HG03060 (cell line): ENCODE results near the gene DIP2B.
"Not testable (repeated sequence)": the region's sequence is repeated elsewhere in the genome, so short reads cannot be mapped to it uniquely, and the experiment has no call there.

ENCODE experiments used
- ATAC-seq: cut with Tn5 transposase; IDR thresholded peaks from one replicate; pipeline ENCODE4 v1.9.1; 2021; ENCODE audit warnings: low read depth, moderate number of reproducible peaks; ENCODE audit not compliant: unreplicated experiment

Gene DIP2B

DNA sequence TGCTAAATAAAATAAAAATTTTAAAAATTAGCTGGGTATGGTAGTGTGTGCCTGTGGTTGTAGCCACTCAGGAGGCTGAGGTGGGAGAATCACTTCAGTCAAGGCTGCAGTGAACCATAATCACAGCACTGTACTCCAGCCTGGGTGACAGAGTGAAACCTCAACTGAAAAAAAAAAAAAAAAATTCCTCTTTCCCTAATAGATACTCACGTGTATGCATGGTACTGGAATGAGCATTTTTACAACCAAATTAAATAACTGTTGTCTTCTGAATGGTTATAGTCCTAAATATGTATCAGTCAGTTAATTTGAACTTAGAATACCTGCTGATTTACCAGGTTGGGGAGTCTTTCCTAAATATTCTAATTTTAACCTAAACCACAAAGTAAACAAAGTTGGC is 160.8 kb downstream of the DIP2B start:
- ATAC-seq, result no peak

DNA sequence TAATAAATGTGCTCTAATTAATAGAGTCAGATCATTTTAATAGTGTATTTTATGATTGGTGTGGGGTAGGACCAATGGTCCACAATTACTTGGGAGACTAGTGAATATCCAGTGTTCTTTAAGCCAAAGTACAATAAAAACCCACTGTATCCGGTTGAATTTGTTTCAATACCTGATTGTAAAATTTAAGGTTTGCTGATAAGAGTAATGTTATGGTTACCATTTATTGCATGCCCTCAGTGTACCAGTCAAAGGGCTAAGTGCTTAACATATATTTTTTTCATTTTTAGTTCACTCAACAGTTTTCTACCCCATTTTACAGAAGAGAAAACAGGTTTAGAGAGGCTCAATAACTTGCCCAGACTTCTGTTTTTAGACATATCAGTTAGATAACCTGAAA is 161.2 kb downstream of the DIP2B start:
- ATAC-seq, result no peak

DNA sequence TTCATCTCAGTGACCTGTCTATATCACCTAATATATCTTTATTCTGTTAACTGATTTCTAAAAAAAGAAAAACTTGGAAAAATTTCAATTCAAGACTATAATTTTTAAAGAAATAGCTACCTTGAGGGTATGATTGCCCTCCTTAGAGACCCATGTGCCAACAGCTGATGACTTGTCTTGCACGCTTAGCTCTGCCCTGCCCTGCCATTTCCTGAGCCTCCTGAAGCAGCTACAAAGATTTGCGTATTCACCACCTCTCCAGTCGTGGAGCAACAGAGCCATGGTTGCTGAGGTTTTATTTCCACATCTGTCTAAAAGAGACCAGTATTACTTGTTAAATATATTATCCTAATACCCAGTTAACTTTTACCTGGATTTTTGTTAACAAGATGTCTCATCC is 167.4 kb downstream of the DIP2B start:
- no peak for ATAC-seq

DNA sequence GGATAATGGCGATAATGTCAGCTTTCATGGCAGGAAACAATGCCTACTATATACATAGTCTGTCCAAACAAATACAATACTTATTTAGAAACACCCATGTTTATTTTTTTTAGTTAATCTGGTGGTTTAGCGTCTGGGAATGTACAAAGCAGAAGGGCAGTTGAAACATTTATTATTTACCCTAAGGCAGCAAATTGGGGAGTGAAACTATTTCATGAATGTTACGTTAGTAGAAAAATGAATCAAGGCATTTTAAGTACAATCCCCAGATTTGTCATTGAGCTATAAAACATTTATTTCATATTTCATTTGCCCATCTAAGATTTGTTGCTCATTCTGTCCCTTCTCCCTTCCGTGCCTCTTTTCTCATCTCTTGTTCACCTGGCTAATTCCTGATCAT is 172.0 kb downstream of the DIP2B start:
- no peak for ATAC-seq

DNA sequence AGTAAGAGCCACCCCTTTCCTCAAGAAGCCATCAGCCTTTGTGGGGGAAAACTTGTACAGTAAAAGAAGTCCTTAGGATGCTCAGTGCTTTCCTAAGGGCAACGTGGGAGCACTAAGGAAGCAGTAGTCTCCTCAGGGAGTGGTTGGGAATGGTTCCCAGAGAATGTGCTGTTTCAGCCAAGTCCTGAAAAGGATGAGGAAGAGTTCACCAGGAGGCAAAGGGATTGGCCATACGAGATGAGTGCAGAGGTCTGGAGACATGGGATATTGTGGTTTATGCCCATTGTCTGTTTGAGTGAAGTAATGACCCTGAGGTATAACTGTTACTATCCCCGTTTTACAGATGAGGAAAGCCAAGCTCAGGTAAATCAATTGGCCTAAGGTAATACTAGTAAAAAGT is 173.1 kb downstream of the DIP2B start:
- no peak for ATAC-seq

DNA sequence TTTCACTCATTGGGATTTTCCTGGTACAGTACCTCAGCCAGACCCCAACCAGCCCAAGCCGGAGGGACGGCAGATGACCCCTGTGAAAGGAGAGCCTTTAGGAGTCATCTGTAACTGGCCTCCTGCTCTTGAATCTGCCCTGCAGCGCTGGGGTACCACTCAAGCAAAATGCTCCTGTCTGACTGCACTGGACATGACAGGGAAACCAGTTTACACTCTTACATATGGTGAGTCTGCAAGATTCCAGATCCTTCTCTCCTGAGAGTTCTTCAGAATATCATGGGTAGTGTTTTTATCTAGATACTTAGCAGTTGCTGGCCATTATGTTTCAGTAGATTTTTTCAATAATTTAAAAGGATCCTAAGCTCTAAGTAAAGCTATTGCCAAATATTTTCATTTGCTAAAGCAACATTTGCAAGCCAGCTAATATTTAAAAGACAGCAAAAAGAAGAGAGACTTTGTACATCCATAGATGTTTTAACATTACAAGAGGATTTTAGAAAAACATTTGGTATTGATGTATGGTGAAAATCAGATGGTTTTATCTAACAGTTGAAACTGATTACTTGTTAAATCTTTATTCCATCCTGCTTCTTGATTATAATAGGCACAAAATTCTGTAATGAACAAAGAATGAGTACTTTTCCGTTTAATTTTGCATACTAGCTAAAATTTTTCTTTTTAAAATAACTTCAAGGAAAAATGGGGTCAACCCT is 174.0 kb downstream of the DIP2B start:
- no peak for ATAC-seq

DNA sequence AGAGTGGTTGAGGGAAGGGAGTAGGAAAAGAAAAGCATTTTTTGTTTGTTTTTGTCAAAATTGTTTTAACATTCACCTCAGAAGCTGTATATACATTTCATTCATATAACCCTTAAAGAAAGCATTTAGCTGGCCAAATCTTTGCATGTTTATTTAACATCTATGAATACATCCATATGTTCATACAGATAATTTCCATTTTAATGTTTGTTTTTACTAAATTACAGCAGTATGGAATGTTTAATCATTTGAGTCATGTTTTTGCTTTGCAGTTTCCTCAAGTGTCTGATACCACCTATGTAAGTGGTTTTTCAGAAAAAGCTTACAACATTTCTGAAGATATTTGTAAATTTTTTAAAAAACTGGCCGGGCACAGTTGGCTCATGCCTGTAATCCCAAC is 174.8 kb downstream of the DIP2B start:
- no peak for ATAC-seq

DNA sequence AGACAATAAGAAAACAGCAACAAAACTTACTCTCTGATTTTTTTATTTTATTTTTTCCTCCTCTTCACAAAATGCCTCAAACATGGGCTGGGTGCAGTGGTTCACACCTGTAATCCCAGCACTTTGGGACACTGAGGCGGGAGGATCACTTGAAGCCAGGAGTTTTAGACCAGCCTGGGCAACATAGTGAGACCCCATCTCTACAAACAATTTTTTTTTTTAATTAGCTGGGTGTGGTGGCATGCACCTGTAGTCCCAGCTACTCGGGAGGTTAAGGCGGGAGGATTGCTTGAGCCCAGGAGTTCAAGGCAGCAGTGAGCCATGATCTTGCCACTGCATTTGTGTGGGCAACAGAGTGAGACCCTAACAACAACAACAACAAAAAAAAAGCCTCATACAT is 176.3 kb downstream of the DIP2B start:
- ATAC-seq, result not testable (repeated sequence)

DNA sequence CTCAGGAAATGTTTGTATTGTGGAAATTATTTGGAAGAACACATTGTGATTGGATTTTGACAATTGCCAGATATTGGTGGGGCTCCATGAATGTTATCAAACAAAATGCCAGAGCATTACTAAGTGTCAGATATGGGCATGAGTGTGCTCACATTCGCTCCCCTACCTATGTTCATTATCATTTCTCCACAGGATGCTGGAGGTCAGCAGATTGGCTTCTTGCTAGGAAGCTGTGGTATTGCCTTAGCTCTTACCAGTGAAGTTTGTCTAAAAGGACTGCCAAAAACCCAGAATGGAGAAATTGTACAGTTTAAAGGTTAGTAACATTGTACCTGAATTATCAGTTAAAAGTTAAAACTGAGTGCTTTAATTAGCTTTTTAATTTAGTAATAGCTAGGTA is 180.9 kb downstream of the DIP2B start:
- ATAC-seq, result no peak

DNA sequence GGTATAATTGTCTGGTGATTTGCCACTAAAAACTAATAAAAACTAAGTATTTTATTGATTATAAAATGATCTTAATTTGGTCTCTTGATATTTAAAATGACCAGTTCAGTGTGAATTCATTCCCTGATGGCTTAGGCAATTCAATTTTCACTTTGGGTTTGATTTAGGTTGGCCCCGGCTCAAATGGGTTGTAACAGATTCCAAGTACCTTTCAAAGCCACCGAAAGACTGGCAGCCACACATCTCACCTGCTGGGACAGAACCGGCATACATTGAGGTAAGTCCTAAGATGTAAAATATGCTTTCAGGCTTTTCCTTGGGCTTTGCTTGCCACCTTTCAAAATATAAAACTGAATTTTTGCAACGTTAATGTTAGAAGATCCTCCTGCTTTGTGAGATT is 181.6 kb downstream of the DIP2B start:
- ATAC-seq, result no peak

DNA sequence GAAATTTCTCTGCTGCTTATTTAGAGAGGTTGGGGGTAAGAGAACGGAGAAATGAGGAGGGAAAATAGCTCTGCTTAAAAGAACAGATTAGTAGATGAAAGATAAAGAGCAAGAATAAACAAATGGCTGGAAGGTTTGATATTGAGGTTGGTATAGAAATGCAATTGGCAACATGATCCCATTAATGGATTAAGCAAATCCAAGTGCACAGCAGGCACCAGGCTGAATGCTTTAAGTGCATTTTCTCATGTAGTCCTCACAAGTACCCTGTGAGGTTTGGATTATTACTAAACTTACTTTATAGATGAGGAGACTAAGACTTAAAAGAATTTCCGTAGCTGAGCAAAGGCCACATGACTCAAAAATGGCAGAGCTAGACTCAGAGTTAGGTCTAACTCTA is 182.2 kb downstream of the DIP2B start:
- no peak for ATAC-seq

DNA sequence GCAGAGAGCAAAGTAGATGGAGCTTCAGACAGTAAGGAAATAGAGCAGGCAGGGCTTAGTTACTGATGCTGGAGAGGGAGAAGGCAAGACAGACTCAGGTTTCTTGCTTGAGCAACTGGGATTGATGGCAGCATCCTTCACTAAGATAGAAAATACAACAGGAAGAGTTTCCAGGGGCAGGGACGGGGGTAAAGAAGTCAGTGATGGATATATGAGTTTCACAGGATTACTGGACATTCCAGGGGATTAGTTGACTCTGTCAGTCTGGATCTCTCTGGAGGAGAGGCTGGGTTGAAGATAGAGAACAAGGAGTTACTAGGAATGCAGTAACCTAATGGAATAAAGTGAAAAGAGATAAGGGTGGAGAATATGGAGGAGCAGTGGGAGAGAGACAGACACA is 184.7 kb downstream of the DIP2B start:
- ATAC-seq, result no peak

DNA sequence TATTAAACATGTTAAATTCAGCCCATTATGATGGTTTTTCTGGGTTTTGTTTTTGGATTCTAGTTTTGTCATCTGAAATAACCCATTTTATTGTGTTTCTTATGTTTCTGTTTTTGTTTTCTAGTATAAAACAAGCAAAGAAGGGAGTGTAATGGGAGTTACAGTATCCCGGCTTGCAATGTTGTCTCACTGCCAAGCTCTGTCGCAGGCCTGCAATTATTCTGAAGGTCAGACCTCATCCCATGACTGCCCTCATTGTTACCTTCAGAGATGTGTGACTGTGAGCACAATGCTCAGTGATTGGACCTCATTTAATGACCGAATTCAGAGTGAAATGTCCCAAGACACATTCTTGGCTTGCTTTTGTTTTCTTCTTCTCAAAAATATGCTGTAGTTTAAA is 186.1 kb downstream of the DIP2B start:
- no peak for ATAC-seq

DNA sequence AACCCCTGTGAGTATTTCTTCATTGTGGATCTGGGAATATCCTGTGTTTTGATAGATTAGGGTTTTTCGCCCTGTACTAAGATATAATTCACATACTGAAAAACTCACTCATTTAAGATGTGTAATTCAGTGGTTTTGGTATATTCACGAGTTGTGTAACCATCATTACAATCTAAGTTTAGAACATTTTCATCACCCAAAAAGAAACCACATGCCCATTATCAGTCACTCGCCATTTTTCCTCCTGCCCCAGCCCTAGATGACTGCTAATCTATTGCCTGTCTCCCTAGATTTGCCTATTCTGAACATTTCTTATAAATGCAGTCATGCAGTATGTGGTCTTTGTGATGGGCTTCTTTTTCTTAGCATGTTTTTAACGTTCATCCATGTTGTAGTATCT is 191.2 kb downstream of the DIP2B start:
- ATAC-seq, result no peak

DNA sequence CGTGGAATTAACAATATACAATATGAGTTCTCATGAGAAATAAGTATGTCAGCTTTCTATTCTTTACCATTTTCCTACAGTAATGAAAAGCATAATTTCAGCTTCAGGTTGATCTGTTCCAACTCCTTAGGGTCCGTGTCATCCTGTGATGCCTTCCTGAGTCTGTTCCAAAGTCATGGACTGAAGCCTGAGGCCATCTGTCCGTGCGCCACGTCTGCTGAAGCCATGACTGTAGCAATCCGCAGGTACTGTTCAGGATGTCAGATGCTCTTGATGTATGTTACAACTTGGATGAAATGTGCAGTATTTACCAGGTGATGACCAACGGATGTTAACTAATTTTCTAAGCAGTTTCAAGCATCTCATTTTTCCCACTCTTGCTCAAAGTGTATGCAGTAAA is 192.1 kb downstream of the DIP2B start:
- no peak for ATAC-seq

DNA sequence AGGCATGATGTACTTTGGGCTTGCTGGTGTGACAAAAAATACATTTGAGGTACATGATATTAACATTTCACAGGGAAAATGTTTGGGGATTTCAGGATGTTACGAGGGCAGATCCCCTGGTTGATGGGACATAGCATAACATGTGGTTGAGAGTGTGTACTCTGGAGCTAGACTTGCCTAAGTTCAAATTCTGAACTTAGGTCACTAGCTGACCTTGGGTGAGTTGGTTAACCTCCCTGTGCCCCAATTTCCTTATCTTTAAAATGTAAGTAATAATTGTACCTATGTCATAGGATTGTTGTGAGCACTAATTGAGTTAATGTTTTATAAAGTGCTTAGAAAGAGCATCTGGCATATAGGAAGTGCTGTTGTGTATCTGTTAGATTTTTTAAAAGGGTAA is 194.4 kb downstream of the DIP2B start:
- ATAC-seq, result no peak

DNA sequence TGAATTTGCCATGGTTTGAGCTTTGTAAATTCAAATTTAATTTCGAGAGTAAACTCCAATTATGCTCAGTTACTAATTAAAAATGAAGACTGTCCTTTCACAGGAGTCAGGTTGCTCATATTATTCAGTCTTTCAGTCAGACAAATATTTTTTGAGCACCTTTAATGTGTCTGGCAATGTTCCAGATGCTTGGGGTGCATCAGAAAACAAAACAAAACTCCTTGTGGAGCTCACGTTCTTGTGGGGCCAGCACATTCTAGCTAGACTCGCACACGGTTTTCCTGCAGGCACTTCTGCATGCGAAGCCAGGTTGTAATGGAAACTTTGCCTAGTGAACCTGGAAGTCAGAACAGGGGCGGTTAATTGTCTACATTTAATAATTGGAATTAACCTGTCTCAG is 195.2 kb downstream of the DIP2B start:
- no peak for ATAC-seq

DNA sequence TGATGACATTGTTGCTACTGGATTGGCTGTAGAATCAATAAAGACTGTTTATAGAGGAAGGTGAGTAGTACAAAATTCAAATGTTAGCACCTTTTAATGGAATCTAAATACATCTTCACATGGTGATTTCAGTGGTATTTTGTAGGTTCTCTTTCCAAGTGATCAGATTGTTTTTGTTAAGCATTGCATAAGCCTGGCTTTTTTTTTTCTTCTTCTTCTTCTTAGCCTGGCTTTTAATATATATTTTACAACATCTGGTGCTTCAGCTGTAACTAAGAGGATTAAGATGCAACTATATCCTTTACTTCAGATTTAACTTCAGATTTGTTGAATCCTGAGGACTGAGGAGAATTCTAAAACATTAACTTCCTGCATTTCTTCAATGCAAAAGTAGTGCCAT is 201.8 kb downstream of the DIP2B start:
- no peak for ATAC-seq

DNA sequence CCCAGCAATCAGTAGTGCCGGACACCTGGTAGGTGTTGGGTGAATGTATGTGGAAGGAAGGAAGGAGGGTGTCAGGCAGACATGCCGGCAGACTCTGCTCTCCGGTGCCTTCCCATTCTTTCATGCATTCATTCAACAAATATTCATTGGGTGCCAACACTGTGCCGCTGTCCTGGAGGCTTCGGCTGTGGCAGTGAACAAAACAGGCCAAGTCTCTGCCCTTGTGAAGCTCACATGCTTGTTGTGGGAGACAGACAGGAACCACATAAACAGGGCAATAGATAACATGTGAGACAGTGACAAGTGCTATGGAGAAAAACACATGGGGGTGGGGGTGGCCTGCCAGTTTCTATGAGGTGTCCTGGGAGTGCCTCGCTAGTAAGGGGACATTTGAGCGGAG is 202.6 kb downstream of the DIP2B start:
- no peak for ATAC-seq

DNA sequence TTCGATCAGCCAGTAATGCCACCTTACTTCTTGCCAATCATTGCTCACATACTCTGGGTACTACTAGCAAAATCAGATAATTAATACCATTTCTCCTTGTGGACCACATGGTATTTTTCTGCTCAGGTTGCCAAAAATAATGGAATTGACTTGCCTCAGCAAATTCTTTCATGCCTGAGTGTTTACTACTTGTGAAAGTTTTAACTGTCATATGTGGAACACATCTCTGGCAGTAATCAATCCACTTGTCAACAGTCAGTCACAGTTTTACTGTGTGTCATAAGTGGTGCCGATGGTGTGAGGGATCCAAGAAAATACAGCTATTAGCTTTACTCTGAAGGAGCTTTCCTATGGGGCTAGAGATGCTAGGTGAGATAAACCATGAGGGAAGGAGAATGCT is 203.8 kb downstream of the DIP2B start:
- ATAC-seq, result no peak

DNA sequence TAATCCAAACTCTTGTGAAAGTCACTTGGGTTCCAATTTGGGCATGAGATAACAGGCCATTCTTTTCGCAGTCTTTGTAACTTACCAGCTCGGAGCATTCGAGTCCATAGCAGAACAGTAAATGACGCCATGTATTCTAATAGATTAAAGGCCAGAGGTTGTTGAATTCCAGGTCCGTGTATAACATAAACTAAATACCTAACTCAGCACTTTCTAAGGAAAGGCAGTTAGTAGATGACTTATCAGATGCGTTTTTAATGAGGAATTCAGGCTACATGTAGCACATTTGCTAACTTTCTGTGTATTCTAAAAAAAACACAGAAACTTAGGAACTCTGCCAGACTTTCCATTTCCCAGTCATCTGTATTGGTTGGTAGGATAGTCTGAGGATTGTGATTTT is 206.3 kb downstream of the DIP2B start:
- ATAC-seq, result no peak

DNA sequence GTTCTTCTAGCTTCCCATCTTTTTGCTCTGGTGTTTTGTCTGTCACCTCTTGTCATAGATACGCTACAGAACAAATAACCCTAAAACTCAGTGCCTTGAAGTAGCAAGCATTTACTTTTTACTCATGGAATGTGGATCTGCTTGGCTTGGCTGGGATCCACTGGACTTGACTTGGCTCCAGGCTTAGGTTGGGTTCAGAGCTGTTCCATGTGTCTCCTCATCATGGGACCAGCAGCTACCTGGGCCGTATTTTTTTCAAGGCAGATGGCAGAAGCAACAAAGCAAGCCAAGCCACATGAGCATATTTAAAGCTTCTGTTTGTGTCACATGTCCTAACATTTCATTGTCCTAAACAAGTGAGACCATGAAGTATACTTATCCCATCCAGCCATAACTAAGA is 210.4 kb downstream of the DIP2B start:
- no peak for ATAC-seq

DNA sequence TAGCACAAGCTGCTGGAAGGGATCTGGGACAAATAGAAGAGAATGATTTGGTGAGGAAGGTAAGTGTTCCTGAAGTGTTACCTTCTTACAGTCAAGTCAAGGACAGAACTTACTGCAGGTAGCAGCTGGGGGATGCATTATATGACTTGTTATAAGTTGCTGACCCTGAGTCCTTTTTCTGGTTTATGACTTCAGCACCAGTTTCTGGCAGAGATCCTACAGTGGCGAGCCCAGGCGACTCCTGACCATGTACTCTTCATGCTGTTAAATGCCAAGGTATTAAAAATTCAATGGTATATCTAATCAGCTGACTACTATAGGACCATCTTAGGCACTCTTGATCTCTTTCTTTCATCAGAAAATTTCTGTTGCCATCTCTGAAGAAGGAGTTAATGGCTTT is 214.0 kb downstream of the DIP2B start:
- ATAC-seq, result no peak
